Measurements from ENCODE around the gene CACHD1. TPM values are rescaled to one million over a fixed set of nuclear protein-coding genes. Genes with fewer than 3 reads are reported as not detected.

The CACHD1 gene
- polyA plus RNA-seq, 1 donor from 2014 or later: 12.7 TPM

GRCh38 chr1:64476251-64476952, 6.5 kb downstream of the CACHD1 start:
- Histone ChIP-seq H3F3A (ENCODE audit: insufficient read depth, low read length, poor library complexity, severe bottlenecking) (peaks cover 4% of the 10 kb centered on the region), H4K20me1 (ENCODE audit: insufficient read depth) (no peaks in the 10 kb centered on the region), H3K27ac (ENCODE audit: low read length) (no peak overlapping the region), H3K4me2 (ENCODE audit: low read length) (no peak overlapping the region), H3K4me3 (ENCODE audit: low read length) (no peak overlapping the region), H3K79me2 (replicated peaks; ENCODE audit: insufficient read depth, low read length) (peaks cover 42% of the 10 kb centered on the region), H2AFZ (ENCODE audit: low read depth, low read length) (no peak overlapping the region), H3K9ac (ENCODE audit: low read length) (no peak overlapping the region), H3K9me3 (ENCODE audit: low read length) (no peaks in the 10 kb centered on the region), H3K9me2 (ENCODE audit: insufficient read depth, low read length) (no peaks in the 10 kb centered on the region), H3K36me3 (ENCODE audit: insufficient read depth, low read length) (no peaks in the 10 kb centered on the region), H3K27me3 (ENCODE audit: insufficient read depth, low read depth, low read length) (no peaks in the 10 kb centered on the region)
- TF ChIP-seq POLR2AphosphoS5 (IDR thresholded peaks at IDR 0.05) (peak; percentile 25), SMC3 (conservative IDR thresholded peaks at IDR 0.05; ENCODE audit: poor library complexity) (no peak), REST (IDR thresholded peaks at IDR 0.05; ENCODE audit: borderline replicate concordance) (peak; percentile 78)

- Histone ChIP-seq H3K27me3 (ENCODE audit: insufficient read depth, low read depth, low read length) (no peaks in the 10 kb centered on the region), H3F3A (ENCODE audit: insufficient read depth, low read length, poor library complexity, severe bottlenecking) (no peaks in the 10 kb centered on the region), H3K9me2 (ENCODE audit: insufficient read depth, low read length) (no peaks in the 10 kb centered on the region), H3K27ac (ENCODE audit: low read length) (no peak overlapping the region), H3K9ac (ENCODE audit: low read length) (no peak overlapping the region), H4K20me1 (ENCODE audit: insufficient read depth) (no peaks in the 10 kb centered on the region), H2AFZ (ENCODE audit: low read depth, low read length) (no peak overlapping the region), H3K4me2 (ENCODE audit: low read length) (no peak overlapping the region), H3K36me3 (ENCODE audit: insufficient read depth, low read length) (no peaks in the 10 kb centered on the region), H3K79me2 (replicated peaks; ENCODE audit: insufficient read depth, low read length) (peaks cover 19% of the 10 kb centered on the region), H3K4me3 (ENCODE audit: low read length) (no peak overlapping the region), H3K9me3 (ENCODE audit: low read length) (no peaks in the 10 kb centered on the region)
- TF ChIP-seq RAD21 (conservative IDR thresholded peaks at IDR 0.05): no peak
- no peak for TF ChIP-seq CTCF (IDR thresholded peaks at IDR 0.05; ENCODE audit: poor library complexity, severe bottlenecking)
- TF ChIP-seq TAF1 (IDR thresholded peaks at IDR 0.05; ENCODE audit: low read depth): no peak
- TF ChIP-seq POLR2AphosphoS5 (IDR thresholded peaks at IDR 0.05): no peak
- TF ChIP-seq EZH2 (IDR thresholded peaks at IDR 0.05; ENCODE audit: borderline replicate concordance, insufficient read depth, low read length, poor library complexity, severe bottlenecking): no peak
- TF ChIP-seq MXI1 (conservative IDR thresholded peaks at IDR 0.05; ENCODE audit: poor library complexity, severe bottlenecking): no peak
- TF ChIP-seq SMC3 (conservative IDR thresholded peaks at IDR 0.05; ENCODE audit: poor library complexity): no peak
- no peak for TF ChIP-seq EP300 (conservative IDR thresholded peaks at IDR 0.05; ENCODE audit: poor library complexity, severe bottlenecking)
- TF ChIP-seq REST (IDR thresholded peaks at IDR 0.05; ENCODE audit: borderline replicate concordance): no peak
These were observed 8.9 kb downstream of the CACHD1 start for GRCh38 chr1:64478594-64479470.

All from neural cell (in vitro differentiated cells).